DMS153 (cell line): ENCODE results near the gene LRCH1.

Source experiments
- DNase-seq: peaks from one replicate; lab custom pipeline; 2025; lab: John Stamatoyannopoulos, UW

LRCH1 gene

DNA sequence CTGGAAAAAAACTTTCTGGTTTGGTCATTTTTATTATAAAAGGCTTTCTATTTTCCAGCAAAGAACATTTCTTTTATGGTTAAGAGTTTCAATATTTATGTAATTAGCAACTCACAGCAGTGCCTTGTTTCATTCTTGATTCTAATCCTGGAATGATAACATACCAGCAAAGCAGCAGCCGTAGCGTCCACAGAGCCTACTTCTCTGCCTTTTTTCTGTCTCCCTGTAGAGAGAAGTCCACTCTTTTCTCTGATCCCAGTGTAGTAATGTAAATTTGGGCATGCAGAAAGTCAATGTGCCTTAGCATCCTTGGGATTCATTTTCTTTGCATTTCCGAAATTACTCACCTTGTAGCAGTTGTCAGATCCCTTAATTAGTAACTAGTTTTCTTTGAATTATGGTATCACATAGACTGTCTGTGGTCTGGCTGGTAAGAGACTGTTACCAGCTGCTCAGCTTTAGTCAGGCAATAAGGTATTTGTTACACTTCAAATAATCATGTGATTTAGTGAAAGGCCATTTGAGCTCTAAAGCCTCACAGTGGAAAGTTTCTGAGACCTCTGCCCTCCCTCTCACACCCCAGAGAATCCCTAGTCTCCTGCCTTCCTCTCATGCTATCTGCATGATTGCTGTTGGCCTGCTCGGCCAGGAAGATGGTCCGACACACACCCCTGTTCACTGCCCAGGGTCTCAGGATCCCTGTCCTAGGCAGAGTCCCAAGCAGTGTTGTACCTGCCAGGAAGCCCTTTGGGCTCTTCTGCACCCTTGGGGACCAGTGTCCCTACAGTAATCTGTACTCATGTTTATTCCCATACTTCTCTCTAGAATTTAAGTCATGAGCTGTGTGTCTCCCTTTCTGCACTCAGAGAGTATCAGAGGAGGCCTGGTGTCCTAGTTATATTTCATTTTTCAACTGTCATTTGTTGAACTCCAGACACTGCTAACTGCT lies 86.3 kb downstream of the LRCH1 start:
- no peak for DNase-seq

DNA sequence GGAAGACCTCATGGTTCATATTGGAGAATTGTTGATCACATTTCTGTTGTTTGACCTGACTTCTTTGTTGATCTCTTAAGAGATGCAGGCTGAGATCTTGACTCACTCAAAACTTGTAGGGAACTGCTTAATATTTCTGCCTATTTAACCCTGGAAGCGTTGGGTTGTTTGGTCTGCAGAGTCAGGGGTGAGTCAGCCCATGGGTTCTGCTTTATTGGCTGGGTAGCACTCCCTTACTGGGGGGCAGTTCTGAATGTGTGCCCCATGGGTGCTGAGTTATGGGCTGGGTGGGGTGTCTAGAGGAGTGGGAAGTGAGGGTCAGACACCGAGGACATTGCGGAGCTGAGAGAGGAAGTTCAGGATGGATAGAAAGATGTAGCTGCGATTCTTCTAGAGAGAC lies 87.9 kb downstream of the LRCH1 start:
- no peak for DNase-seq

DNA sequence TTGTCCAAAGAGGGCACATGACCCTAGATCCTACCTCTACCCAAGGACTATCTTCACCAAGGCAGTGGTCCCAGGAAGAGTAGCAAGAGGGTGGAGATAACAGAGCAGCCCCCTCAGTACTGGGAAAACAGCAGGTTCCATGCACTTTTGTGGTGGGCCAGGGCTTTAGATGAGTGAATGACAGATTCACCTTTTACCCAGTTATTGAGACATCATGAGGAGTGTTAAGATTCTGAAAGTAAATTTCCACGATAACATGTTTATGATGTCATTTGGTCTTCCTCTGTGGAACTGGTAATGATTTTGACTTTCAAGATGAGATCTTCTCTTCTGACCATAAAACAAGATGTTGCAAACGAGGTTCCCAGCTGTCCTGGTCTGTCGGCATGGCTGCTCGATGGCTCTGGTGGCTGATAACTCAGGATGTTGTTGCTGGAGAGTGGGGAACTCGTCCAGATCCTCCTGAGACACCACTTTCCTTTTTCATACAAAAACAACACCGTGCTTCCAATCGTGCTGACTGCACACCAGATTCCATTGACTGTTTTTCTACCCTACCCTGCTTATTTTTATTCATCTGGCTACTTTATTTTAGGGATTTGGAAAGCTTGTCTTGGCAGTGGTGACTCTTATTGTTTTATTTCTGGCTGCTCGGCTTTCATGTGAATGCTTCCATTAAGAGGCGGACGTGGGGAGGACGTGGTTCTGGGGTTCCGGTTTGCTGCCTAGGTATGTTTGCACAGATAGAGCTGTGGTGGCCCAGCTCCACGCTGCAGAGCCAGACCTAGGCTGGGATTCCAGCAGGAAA lies 88.5 kb downstream of the LRCH1 start:
- DNase-seq: no peak

DNA sequence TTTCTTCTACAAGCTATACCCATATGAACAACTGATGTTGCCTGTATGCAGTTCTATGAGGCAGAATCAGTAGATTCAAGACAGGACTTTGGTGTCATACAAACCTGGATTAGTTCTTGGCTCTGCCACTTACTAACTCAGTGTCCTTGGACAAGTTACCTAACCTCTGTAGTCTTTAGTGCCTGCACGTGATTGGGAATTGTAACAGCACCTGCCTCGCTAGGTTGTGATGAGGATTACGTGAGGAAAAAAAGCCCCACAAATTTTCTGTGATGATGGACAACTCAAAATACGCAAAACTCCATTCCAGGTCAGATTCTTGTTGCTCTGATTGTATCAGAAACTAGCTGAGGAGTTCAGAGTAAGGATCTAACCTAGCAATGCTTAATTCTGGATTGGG lies 89.3 kb downstream of the LRCH1 start:
- DNase-seq: no peak

DNA sequence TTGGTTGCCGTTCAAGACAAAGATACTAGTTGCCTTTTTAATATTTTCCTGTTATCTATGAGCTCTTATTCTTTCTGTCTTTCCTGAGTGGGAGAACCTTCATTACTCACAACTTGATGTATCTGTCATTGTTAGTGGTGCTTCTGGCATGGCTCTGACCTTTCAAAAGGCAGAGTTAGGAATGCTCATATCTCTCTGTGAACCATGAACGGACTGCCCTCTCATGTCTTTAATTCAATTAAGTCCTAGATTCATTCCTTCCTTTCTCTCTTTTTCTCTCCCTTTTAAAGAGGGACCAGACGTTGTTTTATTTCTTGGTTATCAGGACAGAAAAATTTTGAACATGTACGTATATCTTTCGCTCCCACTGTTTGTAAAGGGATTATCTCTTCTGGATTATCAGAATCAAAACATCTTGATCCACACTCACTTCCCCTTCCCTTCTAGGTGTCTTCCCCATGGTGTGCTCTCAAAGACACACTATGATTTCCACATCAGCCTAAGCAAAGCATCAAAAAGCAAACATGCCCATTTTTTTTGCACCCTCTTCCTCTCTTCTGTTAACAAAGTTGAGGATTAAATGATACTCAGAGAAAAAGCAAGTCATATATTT lies 90.3 kb downstream of the LRCH1 start:
- no peak for DNase-seq

DNA sequence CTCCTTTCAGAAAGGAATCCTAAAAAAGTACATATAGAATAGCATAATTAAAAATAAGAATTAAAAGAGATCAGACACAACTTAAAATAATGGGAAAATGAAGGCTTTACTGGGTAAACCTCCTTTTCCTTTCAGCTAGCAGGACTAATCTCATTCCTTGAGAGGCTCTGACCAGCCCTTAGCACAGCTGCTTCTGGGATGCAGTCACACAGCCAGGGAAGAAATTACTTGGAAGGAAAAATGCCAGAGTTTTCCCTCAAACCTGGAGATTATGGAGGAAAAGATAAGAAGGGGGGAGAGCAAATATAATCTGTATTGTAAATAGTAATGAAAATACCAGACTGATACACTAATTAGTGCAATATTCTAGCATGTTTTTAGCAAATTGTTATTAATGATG lies 91.8 kb downstream of the LRCH1 start:
- no peak for DNase-seq

DNA sequence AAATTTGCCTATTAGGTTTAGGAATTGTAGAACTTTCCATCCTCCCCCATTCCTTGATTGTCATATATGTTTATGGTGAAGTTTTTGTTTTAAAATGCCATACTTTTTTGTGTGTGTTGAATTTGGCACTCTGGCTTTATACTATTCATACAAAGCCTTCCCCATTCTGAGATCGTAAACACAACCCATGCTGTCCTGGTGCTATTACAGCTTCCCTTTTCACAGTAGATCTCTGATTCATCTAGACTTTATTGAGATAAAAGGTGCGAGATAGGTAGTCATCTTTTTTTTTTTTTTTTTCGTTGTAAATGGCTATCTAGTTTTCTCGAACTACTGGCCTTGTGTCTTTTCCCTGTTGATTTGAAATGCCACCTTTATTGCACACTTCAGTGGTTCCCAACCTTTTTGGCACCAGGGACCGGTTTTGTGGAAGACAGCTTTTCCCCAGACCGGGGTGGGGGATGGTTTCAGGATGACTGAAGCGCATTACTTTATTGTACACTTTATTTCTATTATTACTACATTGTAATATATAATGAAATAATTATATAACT lies 94.6 kb downstream of the LRCH1 start:
- no peak for DNase-seq

DNA sequence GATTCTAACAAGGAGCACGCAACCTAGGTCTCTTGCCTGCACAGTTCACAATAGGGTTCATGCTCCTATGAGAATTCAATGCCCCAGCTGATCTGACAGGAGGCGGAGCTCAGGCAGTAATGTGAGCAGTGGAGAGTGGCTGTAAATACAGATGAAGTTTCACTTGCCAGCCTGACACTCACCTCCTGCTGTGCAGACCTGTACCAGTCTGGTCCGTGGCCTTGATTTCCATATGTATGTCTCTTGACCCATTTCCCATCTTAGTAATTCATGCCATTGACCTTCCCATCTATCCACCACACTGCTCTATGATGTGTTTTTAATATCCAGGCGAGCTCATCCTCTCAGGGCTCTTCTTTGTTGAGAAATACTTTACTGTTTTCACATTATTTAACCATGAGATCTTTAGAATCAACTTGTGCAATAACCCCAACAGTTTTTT lies 95.2 kb downstream of the LRCH1 start:
- DNase-seq: peak; percentile 83

DNA sequence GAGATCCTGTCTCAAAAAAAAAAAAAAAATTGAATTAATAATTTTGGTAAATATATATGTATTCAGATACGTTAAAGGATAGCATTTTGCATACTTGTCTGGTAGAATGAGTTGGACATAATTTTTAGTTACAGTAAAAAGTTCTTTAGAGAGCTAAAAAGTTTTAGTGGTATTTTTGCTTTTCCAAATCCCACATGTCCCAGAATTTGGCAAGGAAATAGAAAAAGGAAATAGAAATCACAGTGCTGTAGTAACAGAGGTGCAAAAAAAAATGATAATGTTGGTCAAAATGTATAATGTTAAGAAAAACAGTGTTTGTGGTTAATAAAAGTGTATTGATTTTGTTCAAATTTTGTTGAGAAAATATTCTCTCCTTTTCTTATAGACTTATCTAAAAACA lies 96.8 kb downstream of the LRCH1 start:
- DNase-seq: no peak

DNA sequence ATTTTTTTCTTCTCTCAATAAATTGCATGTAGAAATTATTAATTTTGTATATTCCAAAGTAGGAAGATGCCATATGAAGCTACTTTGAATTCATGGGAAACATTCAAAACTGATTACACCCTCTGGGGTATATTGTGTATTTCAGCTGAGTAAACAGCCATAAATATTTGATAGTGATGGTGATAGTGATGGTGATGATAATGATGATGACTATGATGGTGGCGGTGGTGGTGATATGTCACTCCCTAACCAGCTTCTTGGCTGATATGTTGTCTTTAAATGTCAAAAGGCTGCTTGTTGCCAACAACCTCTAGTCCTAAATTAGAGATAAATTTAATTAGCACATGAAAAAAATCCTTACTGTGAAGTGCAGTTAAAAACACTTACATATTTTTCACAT lies 102.0 kb downstream of the LRCH1 start:
- DNase-seq: no peak

DNA sequence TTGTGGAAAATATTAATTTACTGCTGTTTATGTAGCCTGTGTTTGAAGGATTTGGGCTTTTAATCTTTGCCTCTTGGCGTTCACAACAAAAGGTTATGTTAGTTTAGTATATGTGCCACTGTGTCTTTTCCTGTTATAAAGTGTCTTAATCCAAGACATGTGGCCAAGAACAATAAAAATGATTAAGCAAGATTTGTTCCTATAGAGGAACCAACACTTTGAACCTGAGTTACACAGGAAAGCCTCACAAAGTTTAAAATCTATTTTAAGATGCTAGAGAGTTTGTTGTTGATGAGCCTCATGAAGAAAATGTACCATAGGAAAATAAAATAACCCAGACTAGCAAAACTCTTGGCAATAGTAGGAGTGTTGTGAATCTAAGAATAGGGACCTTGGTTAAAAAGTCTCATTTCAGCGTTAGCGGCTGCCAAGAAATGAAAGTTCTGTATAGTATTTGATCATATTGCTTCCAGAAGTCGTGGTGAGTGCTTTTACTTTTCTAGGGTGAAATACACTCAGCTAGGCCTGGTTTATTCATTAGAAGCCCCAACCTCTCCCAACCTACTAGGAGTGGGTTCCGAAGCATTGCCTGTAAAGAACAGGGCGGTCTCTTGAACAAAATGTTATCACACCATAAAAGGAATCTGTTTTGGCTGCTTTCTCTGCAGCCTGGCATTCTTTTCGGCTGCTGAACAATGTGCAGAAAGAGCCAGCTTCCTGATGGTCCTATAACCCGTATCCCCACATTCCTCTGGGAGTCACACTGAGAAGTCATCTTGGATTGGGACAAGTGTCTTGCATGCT lies 102.6 kb downstream of the LRCH1 start:
- no peak for DNase-seq

DNA sequence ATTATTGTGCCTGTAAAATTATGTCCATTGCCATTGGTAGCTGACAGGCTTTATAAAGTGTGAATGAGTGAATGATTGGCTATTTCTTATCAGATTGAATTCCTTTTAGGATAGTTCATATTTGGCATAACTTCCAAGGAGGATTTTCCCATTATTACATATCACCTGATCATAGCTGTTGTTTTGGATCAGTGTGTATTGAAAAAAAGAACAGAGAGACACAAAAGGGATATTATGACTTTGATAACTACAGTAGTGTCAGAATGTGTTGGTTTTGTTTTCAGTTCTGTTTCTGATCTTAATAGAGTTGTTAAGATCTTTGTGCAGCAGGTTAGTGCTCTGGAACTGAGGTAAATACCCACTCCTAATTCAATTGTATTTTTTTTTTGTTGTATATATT lies 103.8 kb downstream of the LRCH1 start:
- no peak for DNase-seq

DNA sequence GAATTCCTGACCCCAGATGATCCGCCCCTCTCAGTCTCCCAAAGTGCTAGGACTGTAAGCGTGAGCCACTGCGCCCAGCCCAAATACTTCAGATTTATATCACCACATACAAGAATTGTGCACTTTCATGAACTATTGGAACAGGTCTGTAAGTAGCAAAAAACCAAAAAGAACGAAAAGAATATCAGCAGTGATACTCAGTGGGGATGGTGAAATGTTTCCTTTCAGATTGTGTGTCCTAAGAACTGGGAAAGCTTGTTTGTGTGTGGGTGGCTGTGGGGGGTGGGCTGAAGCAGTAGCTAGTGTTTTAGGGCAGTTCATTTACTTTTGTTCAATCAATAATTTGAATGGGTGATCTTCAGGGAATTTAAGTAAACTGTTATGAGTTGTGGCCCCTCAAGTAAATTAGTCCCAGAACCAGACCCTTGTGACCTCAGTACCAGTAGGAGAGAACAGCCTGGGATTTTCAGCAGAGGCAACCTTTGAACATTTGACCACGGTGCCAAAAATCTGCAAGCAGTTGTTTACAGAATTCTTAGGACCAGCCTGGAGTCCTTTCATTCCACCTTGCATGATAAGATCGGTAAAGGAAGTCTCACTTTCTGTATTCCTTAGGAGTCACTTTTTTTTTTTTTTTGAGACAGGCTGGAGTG lies 106.6 kb downstream of the LRCH1 start:
- DNase-seq: no peak

DNA sequence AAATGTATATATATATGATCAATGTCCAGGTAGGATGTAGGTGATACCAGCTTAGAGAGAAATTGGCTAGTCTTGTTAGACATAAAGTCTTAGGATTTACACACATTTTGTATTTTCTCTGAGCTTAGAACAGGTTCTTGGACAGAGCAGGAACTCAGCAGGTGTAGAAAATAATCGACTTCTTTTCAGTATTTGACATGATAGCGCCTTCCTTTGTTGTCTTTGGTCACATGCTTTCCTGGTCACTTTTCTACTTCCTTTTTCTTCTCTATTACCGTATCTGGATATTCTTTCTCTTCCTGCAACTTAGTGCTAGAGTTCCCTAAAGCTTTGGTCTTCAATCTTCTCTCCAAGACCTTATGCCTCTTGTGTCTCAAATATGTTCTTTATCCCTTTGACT lies 107.4 kb downstream of the LRCH1 start:
- DNase-seq: no peak

DNA sequence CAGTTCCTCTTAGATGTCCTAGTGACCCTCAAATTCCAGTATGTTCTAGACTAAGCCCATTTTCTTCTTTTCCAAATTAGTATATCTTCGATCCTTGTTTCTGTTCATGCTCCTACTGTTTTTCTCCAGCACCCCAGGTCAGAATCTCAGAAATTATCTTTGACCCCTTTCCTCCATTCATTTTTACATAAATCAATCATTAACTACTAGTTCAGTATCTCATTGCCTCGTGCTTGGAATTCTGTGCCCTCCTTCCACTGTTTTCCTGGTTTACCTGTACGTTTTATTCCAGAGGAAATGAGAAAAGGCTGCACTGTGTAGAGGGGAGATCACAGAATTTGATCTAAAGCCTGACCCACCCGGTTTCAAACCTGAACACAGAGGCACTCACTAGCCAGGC lies 107.9 kb downstream of the LRCH1 start:
- no peak for DNase-seq

DNA sequence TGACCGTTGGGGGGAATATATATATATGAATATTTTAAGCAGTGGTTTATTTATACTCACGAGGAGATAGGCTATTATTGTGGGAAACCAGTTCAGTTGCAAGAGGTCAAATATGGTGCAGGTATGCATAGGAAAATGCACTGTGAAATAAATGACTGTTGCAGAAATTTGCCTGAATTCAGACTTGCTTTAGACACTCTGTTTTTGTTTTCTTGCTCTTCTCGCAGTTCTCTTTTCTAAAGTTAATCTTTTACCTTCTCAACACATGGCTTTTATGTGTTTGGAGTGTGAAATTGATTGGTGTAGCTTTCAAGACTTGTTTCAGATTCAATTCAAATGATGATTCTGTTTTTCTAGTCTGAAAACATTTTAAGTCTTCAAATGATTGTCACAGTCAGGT lies 109.7 kb downstream of the LRCH1 start:
- no peak for DNase-seq

DNA sequence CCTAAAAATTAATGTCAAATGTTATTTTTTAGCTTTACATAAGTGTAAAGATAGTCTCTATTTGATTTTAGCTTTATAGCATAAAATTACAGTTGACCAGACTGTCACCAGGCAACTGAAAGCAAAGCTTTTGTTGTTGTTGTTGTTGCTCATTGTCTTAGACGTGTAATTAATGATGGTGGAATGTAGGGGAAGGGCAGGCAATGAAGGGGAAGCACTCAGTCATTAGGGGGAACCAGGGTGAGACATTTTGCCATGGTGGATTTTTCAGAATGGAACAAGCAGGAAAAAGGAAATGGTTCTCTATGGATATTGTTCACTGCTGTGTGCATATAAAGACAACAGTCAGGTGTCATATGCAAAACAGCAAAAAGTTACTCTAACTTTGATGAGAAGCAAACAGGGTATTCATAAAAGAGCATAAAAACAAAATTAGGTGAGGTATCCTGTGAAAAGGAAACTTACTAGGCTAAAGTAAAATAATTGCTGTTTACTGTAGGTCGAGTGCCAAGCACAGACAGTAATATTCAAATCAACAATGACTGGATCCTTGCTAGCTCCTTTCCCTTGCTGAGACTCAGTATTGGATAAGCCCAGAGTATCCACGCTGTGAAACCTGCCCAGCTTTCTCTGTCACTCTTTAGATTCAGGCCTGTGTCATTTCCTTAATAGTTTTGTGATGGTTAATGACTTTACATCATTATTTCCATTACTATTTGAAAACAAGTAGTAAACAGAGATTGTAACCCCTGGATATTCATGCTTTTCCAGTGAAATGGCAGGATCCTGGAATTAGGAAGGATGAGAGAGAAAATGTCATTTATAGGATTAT lies 110.5 kb downstream of the LRCH1 start:
- no peak for DNase-seq

DNA sequence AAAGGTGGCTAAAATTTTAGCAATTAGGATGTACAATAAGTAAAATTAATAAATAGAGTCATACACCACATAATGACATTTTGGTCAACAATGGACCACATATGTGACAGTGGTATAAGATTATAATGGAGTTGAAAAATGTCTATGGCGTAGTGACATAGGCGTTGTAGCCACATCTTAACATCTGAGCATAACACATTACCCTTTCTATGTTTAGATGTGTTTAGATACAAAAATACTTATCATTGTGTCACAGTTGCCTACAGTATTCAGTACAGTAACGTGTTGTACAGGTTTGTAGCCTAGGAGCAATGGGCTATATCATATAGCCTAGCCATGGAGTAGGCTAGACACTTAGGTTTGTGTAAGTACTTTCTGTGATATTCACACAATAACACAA lies 111.2 kb downstream of the LRCH1 start:
- no peak for DNase-seq

DNA sequence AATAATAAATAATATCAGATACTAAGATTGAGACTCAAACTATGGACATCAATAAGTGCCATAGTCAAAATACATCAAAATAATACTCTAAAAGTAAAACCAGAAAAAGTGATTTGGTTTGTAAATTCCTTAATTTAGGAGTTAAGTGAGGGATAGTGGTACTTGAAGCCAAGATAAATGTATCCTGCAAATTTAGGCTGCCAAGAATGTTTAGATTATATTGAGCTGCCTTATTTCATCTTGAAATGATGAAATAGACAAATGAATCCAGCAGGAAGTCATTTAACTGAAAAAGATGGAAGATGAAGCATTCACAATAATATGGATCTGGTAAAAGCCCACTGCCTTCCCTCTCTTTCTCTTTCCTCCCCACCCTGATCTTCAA lies 112.3 kb downstream of the LRCH1 start:
- no peak for DNase-seq
